ENCODE data around the gene ATP5MC3. TPM values are rescaled to one million over a fixed set of nuclear protein-coding genes. Genes with fewer than 3 reads are reported as not detected.

Gene ATP5MC3
- total and polyA plus RNA-seq, 2 experiments from 2014 or later: 286 to 563 TPM

- no peak for DNase-seq (ENCODE audit: low spot score)
- H3K9me3 ChIP-seq (ENCODE audit: low read depth): no peaks in the 10 kb centered on the region
- H3K27ac ChIP-seq: no peak overlapping the region
- TF ChIP-seq EZH2phosphoT487 (IDR thresholded peaks at IDR 0.05; ENCODE audit: low read depth, severe bottlenecking, unreplicated experiment) (no peak), EZH2 (IDR thresholded peaks at IDR 0.05; ENCODE audit: borderline replicate concordance) (no peak), CTCF (IDR thresholded peaks at IDR 0.05; ENCODE audit: poor library complexity) (no peak)
- peaks cover 7% of the 10 kb centered on the region for H3K4me1 ChIP-seq (ENCODE audit: insufficient read depth)
- peaks cover 17% of the 10 kb centered on the region for H4K20me1 ChIP-seq (ENCODE audit: insufficient read depth, poor library complexity, severe bottlenecking)
- H3K4me3 ChIP-seq: no peak overlapping the region
- peaks cover 6% of the 10 kb centered on the region for H3K36me3 ChIP-seq (replicated peaks; ENCODE audit: insufficient read depth, low read depth)
- H2AFZ ChIP-seq: no peak overlapping the region
- no peak overlapping the region for H3K4me2 ChIP-seq
- 77% methylated on average over 3 of the region's 3 CpGs for WGBS (ENCODE audit: low lambda C conversion rate, missing lambda C conversion rate)
- H3K27me3 ChIP-seq: no peaks in the 10 kb centered on the region
- H3K79me2 ChIP-seq: peaks cover 56% of the 10 kb centered on the region
- no peaks in the 10 kb centered on the region for H3K9me2 ChIP-seq (replicated peaks; ENCODE audit: insufficient read depth)
Measured at GRCh38 chr2:175135177-175135576, 46.3 kb downstream of the ATP5MC3 start.

GRCh38 chr2:175131252-175131651 lies 50.3 kb downstream of the ATP5MC3 start:
- no peak overlapping the region for H2AFZ ChIP-seq
- DNase-seq (ENCODE audit: low spot score): no peak
- no peak overlapping the region for H3K27ac ChIP-seq
- H3K79me2 ChIP-seq: peaks cover 23% of the 10 kb centered on the region
- TF ChIP-seq EZH2 (IDR thresholded peaks at IDR 0.05; ENCODE audit: borderline replicate concordance) (no peak), CTCF (IDR thresholded peaks at IDR 0.05; ENCODE audit: poor library complexity) (no peak), EZH2phosphoT487 (IDR thresholded peaks at IDR 0.05; ENCODE audit: low read depth, severe bottlenecking, unreplicated experiment) (no peak)
- no peaks in the 10 kb centered on the region for H3K9me3 ChIP-seq (ENCODE audit: low read depth)
- H3K4me2 ChIP-seq: no peak overlapping the region
- peaks cover 9% of the 10 kb centered on the region for H4K20me1 ChIP-seq (ENCODE audit: insufficient read depth, poor library complexity, severe bottlenecking)
- 79% methylated on average over 2 of the region's 2 CpGs for WGBS (ENCODE audit: low lambda C conversion rate, missing lambda C conversion rate)
- H3K27me3 ChIP-seq: no peaks in the 10 kb centered on the region
- no peaks in the 10 kb centered on the region for H3K36me3 ChIP-seq (replicated peaks; ENCODE audit: insufficient read depth, low read depth)
- no peaks in the 10 kb centered on the region for H3K4me1 ChIP-seq (ENCODE audit: insufficient read depth)
- H3K9me2 ChIP-seq (replicated peaks; ENCODE audit: insufficient read depth): no peaks in the 10 kb centered on the region
- no peak overlapping the region for H3K4me3 ChIP-seq

GRCh38 chr2:175126661-175127060 lies 54.8 kb downstream of the ATP5MC3 start:
- Histone ChIP-seq H3K4me3 (no peak overlapping the region), H3K9me3 (ENCODE audit: low read depth) (no peaks in the 10 kb centered on the region), H3K9me2 (replicated peaks; ENCODE audit: insufficient read depth) (no peaks in the 10 kb centered on the region), H3K27ac (no peak overlapping the region), H3K27me3 (no peaks in the 10 kb centered on the region), H4K20me1 (ENCODE audit: insufficient read depth, poor library complexity, severe bottlenecking) (peaks cover 4% of the 10 kb centered on the region), H3K36me3 (replicated peaks; ENCODE audit: insufficient read depth, low read depth) (no peaks in the 10 kb centered on the region), H3K4me1 (ENCODE audit: insufficient read depth) (no peaks in the 10 kb centered on the region), H3K79me2 (peaks cover 7% of the 10 kb centered on the region), H2AFZ (no peak overlapping the region), H3K4me2 (no peak overlapping the region)
- 92% methylated on average over 1 of the region's 1 CpG for WGBS (ENCODE audit: low lambda C conversion rate, missing lambda C conversion rate)
- no peak for DNase-seq (ENCODE audit: low spot score)
- TF ChIP-seq EZH2 (IDR thresholded peaks at IDR 0.05; ENCODE audit: borderline replicate concordance): no peak
- TF ChIP-seq EZH2phosphoT487 (IDR thresholded peaks at IDR 0.05; ENCODE audit: low read depth, severe bottlenecking, unreplicated experiment): no peak
- no peak for TF ChIP-seq CTCF (IDR thresholded peaks at IDR 0.05; ENCODE audit: poor library complexity)

MicroRNAs within 50 kb of the gene (microRNA counts, 767-probe panel; counts per million panel counts)
- microRNA hsa-miR-933: not detected

Small RNAs within 50 kb of the gene (microRNA-seq; reads per million reads assigned to microRNA genes)
- 5.4 reads per million, percentile 11 among the genes with 10 or more reads in this experiment for gene MIR933

Small RNAs within 50 kb of the gene (small RNA-seq; reads per million reads assigned to genes)
- gene MIR933: 0.28 reads per million

Other genes starting within 250 kb of the ATP5MC3 start
- gene CHN1, start 176.3 kb downstream of the ATP5MC3 start, total RNA-seq: 19.2 and 29.0 TPM in 2 replicates
- 23.0 and 26.5 TPM in 2 replicates for gene CHN1, start 176.3 kb downstream of the ATP5MC3 start, polyA plus RNA-seq
- gene ATF2, start 13.5 kb downstream of the ATP5MC3 start, total RNA-seq: 52.1 and 53.5 TPM in 2 replicates
- 23.0 and 24.0 TPM in 2 replicates for gene ATF2, start 13.5 kb downstream of the ATP5MC3 start, polyA plus RNA-seq